Lung (tissue), 12 donors: Measurements from ENCODE around the gene RNF152. TPM values are rescaled to one million over a fixed set of nuclear protein-coding genes. Genes with fewer than 3 reads are reported as not detected.

Source experiments
- ATAC-seq: fragments of 200-7000 bp; cut with Tn5 transposase; one replicate; pipeline ENCODE4 v1.9.1; 2020; ENCODE audit warnings: moderate number of reproducible peaks; ENCODE audit not compliant: insufficient read depth, low FRiP score
- DNase-seq, 3 donors: peaks; one replicate each; pipeline ENCODE4 v3.0.0-alpha.2; 2013 to 2017
- H3K27ac ChIP-seq, 2 donors: one replicate each; pipeline ENCODE4 v1.5.1; 2013; ENCODE audit warnings: mild to moderate bottlenecking in 2 of 2, moderate library complexity in 2 of 2, control low read depth in 1 of 2, inconsistent platforms in 1 of 2, low read depth in 1 of 2, low read length in 1 of 2
- H3K27me3 ChIP-seq, 3 donors: one replicate each; pipeline ENCODE4 v1.5.1; 2013; ENCODE audit warnings: low read length in 2 of 3; ENCODE audit not compliant: control insufficient read depth in 3 of 3, insufficient read depth in 3 of 3
- H3K36me3 ChIP-seq, 4 donors: one replicate each; pipeline ENCODE4 v1.5.1; 2013; ENCODE audit warnings: low read length in 4 of 4, mild to moderate bottlenecking in 1 of 4, moderate library complexity in 1 of 4; ENCODE audit not compliant: control insufficient read depth in 4 of 4, insufficient read depth in 4 of 4
- H3K4me1 ChIP-seq, 5 donors: one replicate each; pipeline ENCODE4 v1.5.1; 2013; ENCODE audit warnings: low read length in 5 of 5, mild to moderate bottlenecking in 2 of 5, moderate library complexity in 1 of 5; ENCODE audit not compliant: control insufficient read depth in 5 of 5, insufficient read depth in 5 of 5
- H3K4me3 ChIP-seq: one replicate; pipeline ENCODE4 v1.5.1; 2013; ENCODE audit warnings: mild to moderate bottlenecking, control low read depth, moderate library complexity
- H3K9ac ChIP-seq, 2 donors: one replicate each; pipeline ENCODE4 v1.5.1; 2013; ENCODE audit warnings: low read length in 2 of 2, control low read depth in 1 of 2; ENCODE audit not compliant: insufficient read depth in 1 of 2
- H3K9me3 ChIP-seq, 4 donors: one replicate each; pipeline ENCODE4 v1.5.1; 2013; ENCODE audit warnings: low read length in 3 of 4, mild to moderate bottlenecking in 1 of 4, moderate library complexity in 1 of 4; ENCODE audit not compliant: control insufficient read depth in 4 of 4, insufficient read depth in 3 of 4
- WGBS, 2 donors: extraction: QIAGEN DNeasy Blood & Tissue Kit; methylation state at CpG; one replicate each; pipeline ENCODE4 v1.1.7; 2013; 5-methylcytosine and 5-hydroxymethylcytosine counted together
- polyA plus RNA-seq, 2 donors: library from polyadenylated mRNA; stranded (reverse); fragments of 200-250 nt; gene quantifications; one replicate each; pipeline ENCODE4 v1.2.1, GENCODE V29; 2013
- total RNA-seq, 2 donors: library from RNA; depleted of rRNA in 1 of 2; stranded (reverse); fragments of >200 nt in 1 of 2; gene quantifications; one replicate each; pipeline ENCODE4 v1.2.1, GENCODE V29; 2014 to 2021
- TF ChIP-seq, protein P1 (sequence below): IDR thresholded peaks from 2 replicates; pipeline ENCODE4 v1.5.1; 2012; ENCODE audit warnings: mild to moderate bottlenecking; ENCODE audit errors: control extremely low read depth, extremely low read depth
- donor health status: control.
- donor health status: control.
- donor health status: Bipolar disorder and iron deficiency.
- donor health status: healthy.
- donor health status: DM: yes; HTN: yes; CAD: no.

RNF152 gene
- total and polyA plus RNA-seq, 4 donors = 1.1 to 55.6 (median 9.6) TPM

DNA sequence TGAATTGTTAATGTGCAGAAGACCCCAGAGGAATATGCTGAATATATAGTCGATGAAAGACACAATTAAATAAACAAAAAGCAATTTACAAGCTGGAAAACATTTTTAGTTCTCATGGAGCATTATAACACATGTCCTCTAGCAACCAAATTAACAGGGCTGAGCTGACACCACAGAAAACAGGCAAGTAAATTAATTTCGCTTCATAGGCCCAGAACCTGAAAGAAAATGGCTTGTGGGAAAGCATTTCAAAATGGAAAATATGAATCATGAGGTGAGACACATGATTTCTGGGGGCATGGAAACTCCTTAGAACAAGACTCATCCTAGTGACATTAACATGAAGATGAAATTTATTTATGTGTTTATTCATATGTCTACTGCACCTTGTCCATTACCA lies 25.0 kb upstream of the RNF152 start:
- Histone ChIP-seq H3K27me3 (no peaks in the 10 kb centered on the region), H3K4me1 (peaks cover 0 to 9% (median 0%) of the 10 kb centered on the region in 5 donors), H3K9me3 (no peaks in the 10 kb centered on the region), H3K9ac (no peak overlapping the region), H3K36me3 (no peaks in the 10 kb centered on the region), H3K27ac (no peak overlapping the region), H3K4me3 (no peak overlapping the region)
- TF ChIP-seq, protein P1, sequence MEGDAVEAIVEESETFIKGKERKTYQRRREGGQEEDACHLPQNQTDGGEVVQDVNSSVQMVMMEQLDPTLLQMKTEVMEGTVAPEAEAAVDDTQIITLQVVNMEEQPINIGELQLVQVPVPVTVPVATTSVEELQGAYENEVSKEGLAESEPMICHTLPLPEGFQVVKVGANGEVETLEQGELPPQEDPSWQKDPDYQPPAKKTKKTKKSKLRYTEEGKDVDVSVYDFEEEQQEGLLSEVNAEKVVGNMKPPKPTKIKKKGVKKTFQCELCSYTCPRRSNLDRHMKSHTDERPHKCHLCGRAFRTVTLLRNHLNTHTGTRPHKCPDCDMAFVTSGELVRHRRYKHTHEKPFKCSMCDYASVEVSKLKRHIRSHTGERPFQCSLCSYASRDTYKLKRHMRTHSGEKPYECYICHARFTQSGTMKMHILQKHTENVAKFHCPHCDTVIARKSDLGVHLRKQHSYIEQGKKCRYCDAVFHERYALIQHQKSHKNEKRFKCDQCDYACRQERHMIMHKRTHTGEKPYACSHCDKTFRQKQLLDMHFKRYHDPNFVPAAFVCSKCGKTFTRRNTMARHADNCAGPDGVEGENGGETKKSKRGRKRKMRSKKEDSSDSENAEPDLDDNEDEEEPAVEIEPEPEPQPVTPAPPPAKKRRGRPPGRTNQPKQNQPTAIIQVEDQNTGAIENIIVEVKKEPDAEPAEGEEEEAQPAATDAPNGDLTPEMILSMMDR = no peak
- DNase-seq = no peak
- no peak for ATAC-seq
- WGBS, 2 donors = 86% methylated on average over 2 of the region's 2 CpGs

- WGBS, 2 donors = 78 to 84% methylated on average over 3 of the region's 3 CpGs
- TF ChIP-seq, protein P1 = no peak
- no peak overlapping the region for H3K27ac ChIP-seq
- H3K4me3 ChIP-seq = no peak overlapping the region
- peaks cover 0 to 9% (median 0%) of the 10 kb centered on the region in 5 donors for H3K4me1 ChIP-seq
- H3K9me3 ChIP-seq = no peaks in the 10 kb centered on the region
- H3K36me3 ChIP-seq = no peaks in the 10 kb centered on the region
- H3K9ac ChIP-seq = no peak overlapping the region
- DNase-seq (no peak), ATAC-seq (no peak)
- no peaks in the 10 kb centered on the region for H3K27me3 ChIP-seq
These were observed 19.7 kb upstream of the RNF152 start for GRCh38 chr18:61912476-61912875.

DNA sequence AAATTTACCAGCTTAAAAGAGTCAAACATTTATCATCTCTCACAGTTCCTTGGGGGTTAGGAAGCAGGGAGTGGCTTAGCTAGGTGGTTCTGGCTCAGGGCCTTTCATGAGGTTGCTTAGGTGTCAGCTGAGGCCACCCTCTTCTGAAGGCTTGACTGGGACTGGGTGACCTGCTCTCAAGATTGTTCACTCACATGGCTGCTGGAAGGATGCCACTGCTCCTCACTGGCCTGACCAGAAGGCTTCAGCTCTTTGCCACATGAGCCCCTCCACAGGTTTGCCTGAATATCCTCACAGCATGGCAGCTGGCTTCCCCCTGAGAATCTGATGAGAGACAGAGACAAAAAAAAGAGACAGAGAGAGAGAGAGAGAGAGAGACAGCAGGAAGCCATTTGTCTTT lies 17.3 kb upstream of the RNF152 start:
- TF ChIP-seq, protein P1 = no peak
- no peaks in the 10 kb centered on the region for H3K36me3 ChIP-seq
- H3K27ac ChIP-seq = no peak overlapping the region
- no peak overlapping the region for H3K9ac ChIP-seq
- H3K9me3 ChIP-seq = no peaks in the 10 kb centered on the region
- H3K4me1 ChIP-seq = no peaks in the 10 kb centered on the region
- ATAC-seq = no peak
- H3K27me3 ChIP-seq = no peaks in the 10 kb centered on the region
- no peak overlapping the region for H3K4me3 ChIP-seq
- DNase-seq = no peak

GRCh38 chr18:61908661-61909060 lies 15.9 kb upstream of the RNF152 start:
- no peaks in the 10 kb centered on the region for H3K27me3 ChIP-seq
- ATAC-seq (no peak), DNase-seq (no peak)
- no peaks in the 10 kb centered on the region for H3K4me1 ChIP-seq
- TF ChIP-seq, protein P1 = no peak
- H3K9me3 ChIP-seq = no peaks in the 10 kb centered on the region
- WGBS, 2 donors = 82 to 88% methylated on average over 7 of the region's 7 CpGs
- no peak overlapping the region for H3K9ac ChIP-seq
- H3K27ac ChIP-seq = no peak overlapping the region
- H3K36me3 ChIP-seq = no peaks in the 10 kb centered on the region
- H3K4me3 ChIP-seq = no peak overlapping the region
